Posterior cingulate gyrus (tissue), 11 donors: ENCODE results near the gene RASSF5.
A peak's percentile ranks its signal among the peaks of the same experiment; 100 is the strongest.
"Not testable (repeated sequence)": the region's sequence is repeated elsewhere in the genome, so short reads cannot be mapped to it uniquely, and the experiment has no call there.

Experiments used
- DNase-seq, 10 donors: peaks; one replicate each; pipeline versions ENCODE4 v3.0.0 to v3.0.0-alpha.2; 2020 to 2021; ENCODE audit warnings: mixed read lengths in 3 of 10
- intact Hi-C: fragments of 100-400 bp; cut with DNase I; formaldehyde crosslinking; loops from one replicate; pipeline ENCODE4 v1.15.1; 2023

RASSF5 gene

DNA sequence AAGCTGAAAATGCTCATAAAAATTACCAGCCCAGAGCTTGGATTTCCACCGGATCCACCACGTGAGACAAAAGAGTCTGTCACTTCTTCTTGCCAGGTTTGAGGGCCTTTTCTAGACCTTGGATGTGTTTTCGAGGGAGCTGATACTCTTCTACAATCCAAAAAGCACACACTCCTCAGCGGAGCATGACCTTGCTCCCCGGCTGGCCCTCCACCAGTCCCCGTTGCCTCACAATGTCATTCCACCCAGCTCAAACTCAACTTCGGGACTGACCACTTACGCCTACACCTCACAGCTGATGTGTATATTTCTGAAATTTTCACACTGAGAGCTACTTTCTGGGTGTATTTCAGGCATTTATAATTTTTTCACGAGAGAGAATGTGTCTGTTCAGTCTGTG lies 84.4 kb downstream of the RASSF5 start:
- intact Hi-C loops = no loop called here
- no peak for DNase-seq

DNA sequence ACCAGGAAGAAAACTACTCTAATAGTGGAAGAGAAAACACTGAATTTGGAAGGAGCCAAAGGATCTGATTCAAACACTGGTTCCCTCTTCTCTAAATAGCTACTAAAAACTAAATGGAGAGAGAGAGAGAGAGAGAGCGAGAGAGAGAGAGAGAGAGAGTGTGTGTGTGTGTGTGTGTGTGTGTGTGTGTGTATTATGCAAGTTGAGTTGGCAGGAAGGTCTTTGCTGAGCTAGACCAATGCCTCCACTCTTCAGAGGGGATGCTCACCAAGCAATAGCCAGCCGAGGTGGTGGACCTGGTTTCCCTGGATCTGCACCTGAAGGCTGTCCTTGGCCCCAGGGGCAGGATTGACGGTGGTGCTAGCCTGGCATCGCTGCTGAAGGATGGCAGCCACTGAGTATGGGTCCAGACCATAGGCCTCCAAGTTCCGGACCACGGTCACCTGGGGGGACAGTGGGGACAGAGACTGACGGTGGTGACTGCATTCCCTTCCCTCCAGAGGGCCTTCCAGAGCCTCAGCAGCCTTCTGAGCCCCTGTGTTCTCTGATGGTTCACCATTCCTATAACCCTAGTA lies 86.1 kb downstream of the RASSF5 start:
- intact Hi-C loops = no loop called here
- DNase-seq = peak in 1 of 10 donors; percentile 75

DNA sequence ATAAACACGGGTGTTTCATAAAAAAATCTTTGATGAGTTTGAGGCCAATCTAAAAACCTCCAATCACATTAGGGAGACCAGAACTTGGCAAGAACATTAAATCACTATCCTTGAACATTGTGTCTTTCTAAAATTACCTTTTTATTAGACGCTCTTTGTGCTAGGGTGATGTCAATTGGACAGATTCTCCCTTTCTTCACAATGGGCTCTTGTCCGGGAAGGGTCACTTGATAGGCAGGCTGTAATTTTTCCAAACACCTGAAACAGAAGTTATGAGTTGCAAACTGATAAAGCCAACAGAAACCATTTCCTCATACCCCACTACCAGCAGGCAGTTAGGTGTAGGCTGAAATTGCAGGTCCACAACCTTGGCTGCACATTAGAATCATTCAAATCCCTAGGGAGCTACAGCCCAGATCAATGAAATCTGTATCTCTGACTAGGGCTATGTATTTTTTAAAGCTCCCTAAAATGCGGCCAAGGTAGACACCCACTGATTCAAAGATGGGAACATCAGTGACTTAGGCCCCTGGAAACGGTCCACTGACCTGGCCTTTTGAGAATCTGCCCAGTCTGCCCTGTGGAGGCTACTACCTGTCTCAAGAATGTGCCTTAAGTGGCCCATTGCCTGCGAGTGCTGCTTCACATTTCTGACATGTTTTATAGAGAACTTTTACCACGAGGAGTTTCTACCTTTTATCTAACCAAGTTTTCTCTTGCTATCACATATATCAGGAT lies 88.4 kb downstream of the RASSF5 start:
- intact Hi-C loops = no loop called here
- DNase-seq = no peak

DNA sequence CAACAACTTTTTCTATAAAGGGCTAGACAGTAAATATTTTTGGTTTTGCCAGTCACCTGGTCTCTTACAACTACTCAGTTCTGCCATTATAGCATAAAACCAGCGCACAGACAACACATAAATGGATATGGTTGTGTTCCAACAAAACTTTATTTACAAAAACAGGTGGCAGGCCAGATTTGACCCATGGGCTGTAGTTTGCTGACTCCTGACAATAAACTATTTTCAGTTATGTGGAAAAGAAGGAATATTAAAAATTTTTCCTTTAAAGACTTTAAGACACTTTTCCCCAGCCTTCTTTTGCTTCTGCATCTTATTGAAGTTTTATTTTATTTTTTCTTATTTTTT lies 89.0 kb downstream of the RASSF5 start:
- intact Hi-C loops = no loop called here
- DNase-seq = no peak

DNA sequence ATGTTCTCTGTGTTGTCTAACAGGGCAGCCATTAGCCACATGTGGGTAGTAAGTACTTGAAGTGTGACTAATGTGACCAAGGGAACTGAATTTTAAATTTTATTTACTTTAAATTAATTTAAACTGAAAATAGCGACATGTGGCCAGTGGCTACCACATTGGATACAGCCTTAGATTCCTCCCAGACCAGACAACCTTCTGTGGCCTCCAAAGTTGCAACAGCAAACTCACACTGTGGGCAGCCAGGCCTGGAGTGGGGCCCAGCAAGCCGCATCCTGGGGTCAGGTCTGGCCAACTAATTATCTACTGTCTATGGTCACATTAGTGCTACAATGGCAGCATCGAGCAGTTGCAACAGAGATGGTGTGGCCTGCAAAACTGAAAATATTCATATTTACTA lies 93.2 kb downstream of the RASSF5 start:
- intact Hi-C loops = no loop called here

DNA sequence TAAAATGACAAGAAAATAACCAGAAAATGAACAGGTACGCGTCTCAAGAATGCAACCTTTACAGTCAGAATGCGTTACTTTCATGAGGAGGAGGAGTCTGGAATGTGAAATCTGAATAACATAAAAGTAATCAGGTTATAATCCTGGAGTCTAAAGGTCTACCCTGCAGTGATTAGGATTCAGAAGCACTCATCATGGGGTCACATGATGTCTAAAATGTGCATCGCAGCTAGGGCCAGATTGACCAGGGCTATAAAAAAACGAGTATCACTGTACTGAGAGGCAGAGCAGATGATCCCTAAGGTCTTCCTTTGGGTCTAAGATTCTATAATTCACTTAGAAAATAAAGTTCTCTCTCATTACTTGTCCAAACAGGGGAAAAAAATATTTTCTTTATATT lies 97.5 kb downstream of the RASSF5 start:
- no peak for DNase-seq
- intact Hi-C loops = no loop called here

More for the DNA sequence above, 93.2 kb downstream of the RASSF5 start:
- DNase-seq = peak in 1 of 10 donors; percentile 37

DNA sequence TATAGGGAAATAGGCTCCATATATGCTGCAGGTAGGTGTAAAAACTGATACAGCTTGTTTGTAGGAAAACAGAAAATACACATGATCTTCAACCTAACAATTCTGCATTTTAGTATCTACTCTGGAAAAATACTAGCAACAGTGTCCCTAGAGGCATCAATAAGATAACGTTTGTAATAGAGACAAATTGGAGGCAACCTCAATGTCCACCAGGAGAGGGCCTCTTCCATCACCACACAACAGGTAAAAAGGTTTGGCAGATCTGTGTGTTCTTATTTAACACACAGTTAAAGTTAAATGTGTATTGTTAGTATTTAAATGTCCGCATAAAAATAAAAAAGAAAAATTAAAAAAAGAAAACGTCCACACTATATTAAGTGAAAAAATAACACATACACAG lies 99.5 kb downstream of the RASSF5 start:
- intact Hi-C loops = no loop called here
- DNase-seq = no peak

DNA sequence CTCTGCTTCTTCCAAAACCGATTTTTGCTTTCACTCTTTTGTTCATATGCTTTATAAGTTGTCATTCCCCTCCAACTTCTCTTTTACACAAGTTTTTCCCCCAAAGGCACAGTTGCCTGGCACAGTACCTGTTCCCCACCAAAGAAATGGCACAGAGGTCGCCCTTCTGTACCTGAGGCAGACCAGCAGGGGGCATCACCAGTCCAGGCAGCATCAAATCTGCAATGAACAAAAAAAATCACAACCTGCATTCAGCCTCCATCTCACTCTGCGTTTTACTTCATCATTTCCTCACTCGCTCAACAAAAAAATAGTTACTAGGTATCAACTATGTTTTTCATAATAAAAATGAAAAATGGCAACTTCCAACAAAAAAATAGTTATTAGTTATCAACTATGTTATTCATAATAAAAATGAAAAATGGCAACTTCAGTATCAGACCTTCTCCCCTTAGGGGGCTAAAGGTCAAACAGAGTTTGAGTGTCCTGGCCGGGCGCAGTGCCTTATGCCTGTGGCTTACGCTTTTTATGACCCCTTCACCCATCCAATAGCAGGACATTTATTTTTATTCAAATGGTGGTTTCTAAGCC lies 100.9 kb downstream of the RASSF5 start:
- intact Hi-C loops = no loop called here
- DNase-seq = peak in 3 of 10 donors; percentile 24 to 80 (median 74)

DNA sequence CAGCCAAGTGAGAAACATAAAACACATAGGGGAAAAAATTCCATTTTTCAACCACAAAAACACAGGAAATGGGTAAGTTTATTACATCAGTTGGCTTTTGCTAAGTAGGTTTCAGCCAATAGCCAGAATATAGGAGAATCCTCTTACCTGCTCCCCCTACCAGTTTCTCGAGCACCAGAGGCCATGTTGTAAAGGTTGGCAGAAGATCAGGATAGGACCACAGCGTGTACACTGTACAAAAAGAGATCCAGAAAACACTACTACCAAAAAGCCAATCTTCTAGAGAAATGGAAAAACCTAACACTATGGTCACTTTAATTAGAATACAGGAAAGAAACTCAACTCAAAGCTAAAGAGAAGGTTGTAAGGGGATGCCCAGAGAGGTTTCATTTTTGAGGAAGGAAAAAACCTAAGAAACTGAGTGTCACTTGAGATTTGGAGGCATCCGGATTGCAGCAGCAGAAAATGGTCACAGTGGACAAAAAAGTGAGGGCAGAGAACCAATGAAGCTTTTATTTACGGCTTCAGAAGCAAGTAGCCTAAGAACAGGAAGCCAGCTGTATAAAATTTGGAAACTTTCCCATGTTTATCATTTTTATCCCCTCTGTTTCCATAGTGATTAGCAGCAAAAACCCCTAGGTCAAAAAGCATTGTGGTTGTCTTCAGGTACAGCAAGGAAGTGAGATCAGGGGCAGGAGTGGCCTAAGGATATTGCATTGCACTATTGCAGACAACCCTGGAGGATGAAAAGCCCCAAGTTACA lies 102.1 kb downstream of the RASSF5 start:
- DNase-seq = no peak
- intact Hi-C loops = no loop called here

DNA sequence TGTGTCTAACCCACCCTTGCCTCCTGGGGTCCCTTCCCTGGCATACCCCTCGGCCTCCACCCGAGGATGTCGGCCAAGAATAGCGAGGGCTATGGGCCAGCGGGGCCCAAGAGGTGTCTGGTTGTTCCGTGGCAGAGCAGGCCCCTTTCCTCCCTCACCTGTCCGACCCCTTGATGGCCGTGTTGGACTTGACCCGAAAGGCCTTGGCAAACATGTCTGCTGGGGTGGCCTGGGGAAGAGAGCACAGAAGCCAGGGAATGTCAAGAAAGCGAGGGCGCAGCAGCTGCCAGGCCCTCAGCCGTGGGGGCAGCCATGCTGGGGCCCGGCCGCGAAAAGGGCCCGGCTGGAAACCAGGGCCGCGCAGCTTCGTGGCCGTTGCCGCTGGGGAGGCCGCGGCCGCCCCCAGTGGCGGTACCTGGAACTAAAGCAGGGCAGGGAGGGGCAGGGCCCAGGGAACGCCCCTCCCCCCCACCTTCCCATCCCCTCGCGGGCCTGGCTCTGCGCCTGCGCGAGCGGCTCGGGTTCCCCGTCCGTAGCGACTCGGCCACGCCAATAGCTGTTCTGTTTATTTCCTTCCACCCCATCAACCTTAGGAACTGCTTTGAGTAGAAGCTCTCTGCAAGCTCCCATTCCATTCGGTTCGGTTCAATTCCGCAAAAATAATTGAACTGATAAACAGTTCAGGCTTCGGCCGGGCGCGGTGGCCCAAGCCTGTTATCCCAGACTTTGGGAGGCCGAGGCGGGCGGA lies 105.0 kb downstream of the RASSF5 start, which contains the start of gene EIF2D:
Gene EIF2D, minus strand, starts transcription at position 337 of the 748 bp plus-strand sequence. Its CDS starts 123 bp downstream, at position 214.
- peak; percentile 89 to 99 (median 94) for DNase-seq
- intact Hi-C loops = loop anchor here (5.0 kb wide), 1 partner anchor 60 kb away; no protein-coding TSS in a partner anchor

DNA sequence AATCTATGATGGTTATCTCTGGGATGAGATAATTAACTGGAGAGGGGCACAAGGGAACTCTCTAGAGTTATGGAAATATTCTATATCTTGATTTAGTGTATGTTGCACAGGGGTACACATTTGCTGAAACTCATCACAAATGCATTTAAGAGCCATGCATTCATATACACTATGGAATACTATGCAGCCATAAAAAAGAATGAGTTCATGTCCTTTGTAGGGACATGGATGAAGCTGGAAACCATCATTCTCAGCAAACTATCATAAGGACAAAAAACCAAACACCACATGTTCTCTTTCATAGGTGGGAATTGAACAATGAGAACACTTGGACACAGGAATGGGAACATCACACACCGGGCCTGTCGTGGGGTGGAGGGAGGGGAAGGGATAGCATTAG lies 119.1 kb downstream of the RASSF5 start:
- DNase-seq, intact Hi-C loops: not testable (repeated sequence)

DNA sequence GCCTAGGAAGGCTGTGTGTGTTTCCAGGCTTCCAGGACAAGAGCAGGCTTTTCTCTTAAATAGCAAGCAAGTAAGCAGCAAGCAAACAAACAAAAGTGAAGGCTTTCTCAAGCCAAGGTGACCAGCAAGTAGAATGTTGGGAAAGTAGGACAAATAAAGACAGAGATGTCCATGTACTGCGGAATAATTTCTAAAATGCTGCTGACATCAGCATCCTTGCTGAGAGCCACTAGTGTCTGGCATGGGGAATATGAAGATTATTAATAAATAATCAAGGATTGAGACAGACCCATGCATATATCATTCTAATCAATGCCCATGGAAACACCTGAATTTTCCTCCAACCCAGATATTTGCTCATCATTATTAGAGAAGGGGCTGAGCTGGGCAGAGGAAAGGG lies 121.6 kb downstream of the RASSF5 start:
- DNase-seq = no peak
- intact Hi-C loops = no loop called here

DNA sequence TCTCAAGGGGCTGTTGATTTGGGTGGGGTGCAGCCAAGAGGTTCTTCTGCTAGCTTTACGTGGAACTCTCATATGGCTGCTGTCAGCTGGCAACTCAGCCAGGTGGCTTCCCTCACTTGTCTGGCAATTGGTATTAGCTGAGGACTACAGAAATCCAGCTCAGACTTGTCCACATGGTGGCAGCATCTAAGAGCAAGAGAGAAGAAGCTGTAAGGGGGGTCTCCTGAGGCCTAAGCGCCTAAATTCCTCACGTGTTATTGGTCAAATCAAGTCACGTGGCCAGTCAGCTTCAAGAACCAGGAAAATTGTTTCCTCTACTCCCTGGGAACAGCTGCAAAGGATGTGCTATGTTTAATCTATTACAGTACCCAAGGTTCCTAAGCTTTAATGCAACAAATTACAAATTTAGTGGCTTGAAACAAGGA lies 123.8 kb downstream of the RASSF5 start:
- peak in 3 of 10 donors; percentile 6 to 29 (median 12) for DNase-seq
- intact Hi-C loops = loop anchor here (5.0 kb wide), 1 partner anchor 866 kb away; the partner anchor contains the start of gene CR1

DNA sequence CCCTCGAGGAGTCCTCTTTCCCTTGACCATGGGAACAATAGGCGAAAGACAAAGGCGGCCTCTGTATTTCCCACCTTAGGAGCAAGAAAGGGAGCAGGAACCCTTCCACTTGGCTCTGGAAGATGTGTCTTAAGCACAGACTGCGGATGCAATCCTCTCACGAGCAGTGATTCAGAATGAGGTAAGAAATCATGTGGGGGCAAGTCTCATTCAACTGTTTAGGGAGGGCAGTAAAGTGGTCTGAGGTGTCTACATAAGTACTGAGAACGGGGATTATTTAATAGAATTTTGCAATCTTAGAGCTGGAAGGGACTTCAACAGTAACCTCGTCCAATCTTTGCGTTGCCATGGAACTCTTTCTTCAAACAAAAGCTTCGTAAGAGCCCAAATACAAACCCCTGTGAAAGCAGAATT lies 126.4 kb downstream of the RASSF5 start:
- intact Hi-C loops = loop anchor here (1.0 to 5.0 kb wide), 4 partner anchors 31 to 864 kb away; partner anchors contain the start of gene CR1
- no peak for DNase-seq

DNA sequence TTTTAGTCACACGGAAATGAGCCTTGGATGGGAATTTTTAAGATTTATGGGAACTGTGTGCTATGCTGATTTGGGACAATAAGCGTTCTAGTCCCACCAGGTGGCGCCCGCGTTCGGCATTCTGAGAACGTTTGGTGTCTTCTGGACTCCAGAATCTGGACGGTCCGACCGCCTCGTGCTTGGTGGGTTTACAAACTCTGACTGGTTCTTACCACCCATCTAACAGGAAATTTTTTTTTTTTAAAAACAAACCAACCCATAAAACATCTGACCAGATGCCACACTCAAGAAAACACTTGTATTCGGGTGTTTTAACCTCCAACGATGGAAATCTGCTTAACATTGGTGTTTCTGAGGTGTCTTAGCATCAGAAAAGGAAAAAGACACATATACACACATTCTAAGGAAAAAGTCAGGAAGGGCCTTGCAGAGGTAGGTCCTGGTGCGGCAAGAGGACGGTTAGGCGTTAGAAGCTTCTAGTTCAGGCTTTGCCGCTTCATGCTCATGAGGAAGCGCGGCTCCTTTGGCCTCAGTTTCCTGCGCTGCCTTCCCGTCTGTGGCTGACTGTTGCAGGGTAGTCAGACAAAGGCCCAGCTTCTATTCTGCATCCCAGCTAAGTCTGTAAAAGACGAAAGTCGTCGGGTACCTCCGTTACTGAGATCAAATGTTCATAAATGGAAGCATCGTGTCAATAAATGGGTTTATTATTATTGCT lies 127.2 kb downstream of the RASSF5 start:
- intact Hi-C loops = loop anchor here (1.0 to 5.0 kb wide), 4 partner anchors 30 to 863 kb away; partner anchors contain the start of gene CR1
- peak; percentile 80 to 98 (median 94) for DNase-seq

DNA sequence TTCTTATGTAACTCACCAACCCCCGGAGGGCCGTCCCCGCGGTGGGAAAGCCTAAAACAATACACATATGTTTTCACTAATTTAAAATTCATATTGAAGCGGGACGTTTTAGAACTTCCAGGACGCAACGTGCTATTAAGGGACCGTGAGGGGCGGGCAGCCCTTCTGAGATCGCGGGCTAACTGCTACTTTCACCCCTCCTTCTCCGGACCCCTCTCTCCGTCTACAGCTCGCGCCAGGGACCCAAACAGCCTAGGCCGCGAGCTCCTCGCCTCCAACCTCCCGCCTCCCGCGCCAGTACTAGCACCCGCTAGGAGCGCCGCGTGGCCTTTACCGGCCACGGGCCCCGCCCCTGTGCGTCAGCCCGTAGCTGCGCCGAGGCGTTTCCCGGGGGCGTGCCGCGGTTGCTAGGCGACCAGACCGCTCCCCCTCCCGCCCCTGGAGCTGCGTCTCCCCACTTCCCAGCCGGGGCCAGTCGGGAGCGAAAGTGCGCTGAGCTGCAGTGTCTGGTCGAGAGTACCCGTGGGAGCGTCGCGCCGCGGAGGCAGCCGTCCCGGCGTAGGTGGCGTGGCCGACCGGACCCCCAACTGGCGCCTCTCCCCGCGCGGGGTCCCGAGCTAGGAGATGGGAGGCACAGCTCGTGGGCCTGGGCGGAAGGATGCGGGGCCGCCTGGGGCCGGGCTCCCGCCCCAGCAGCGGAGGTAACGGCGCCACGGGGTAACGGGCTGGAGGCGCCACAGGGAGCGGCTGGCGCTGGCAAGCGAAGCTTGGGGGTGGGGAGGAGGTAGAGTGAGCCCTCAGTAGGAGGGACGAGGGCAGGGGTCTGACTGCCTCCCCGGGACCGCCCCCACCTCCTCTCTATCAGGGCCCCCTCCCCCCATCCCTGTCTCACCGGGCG lies 128.0 kb downstream of the RASSF5 start, which contains the start of gene DYRK3:
Gene DYRK3, plus strand, starts transcription at position 457 of the 898 bp plus-strand sequence. Its CDS starts 168 bp downstream, at position 625.
- intact Hi-C loops = loop anchor here (2.0 kb wide), 2 partner anchors 277 to 347 kb away; no protein-coding TSS in a partner anchor
- DNase-seq = peak; percentile 85 to 99 (median 95)

DNA sequence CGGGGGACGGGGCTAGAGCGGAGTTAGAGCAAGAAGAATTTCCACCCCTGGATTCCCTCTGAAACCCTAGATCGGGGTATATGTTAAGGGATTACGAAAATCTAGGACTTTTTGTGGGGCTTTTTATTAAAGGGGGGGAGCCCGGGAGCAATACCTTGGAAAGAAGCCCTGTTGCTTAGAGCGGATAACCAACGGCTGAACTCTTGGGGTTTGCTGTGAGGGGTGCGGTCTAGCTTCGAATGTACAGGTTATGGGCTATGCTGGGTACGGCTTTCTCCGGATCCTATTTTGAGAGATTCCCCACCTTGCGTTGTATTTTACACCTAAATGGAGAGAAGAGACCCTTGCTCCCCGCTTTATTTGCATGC lies 128.6 kb downstream of the RASSF5 start:
- DNase-seq = no peak
- intact Hi-C loops = loop anchor here (2.0 kb wide), 2 partner anchors 277 to 347 kb away; no protein-coding TSS in a partner anchor

DNA sequence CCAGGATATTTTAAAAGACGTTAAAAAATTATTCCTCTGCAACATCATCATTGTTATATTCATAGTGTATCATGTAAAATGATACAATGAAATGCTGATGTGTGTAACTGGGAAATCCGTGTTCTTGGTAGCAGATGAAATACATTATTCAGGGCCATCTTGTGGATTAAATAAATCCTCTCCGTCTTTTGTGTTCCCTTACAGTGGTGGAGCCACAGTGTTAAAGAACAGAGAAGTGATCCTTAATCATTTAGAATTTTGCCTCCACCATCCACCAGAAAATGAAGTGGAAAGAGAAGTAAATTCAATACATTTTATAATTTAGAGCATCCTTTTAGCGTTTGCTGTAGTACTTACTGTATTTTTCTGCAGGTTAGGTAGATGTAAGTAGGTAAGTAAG lies 129.3 kb downstream of the RASSF5 start:
- no peak for DNase-seq
- intact Hi-C loops = no loop called here
